Loucy (cell line): ENCODE measurements around the gene HIGD2B.

Experiments
- CTCF ChIP-seq: fragments of 200-600 bp; sonication (generic); conservative IDR thresholded peaks from 2 replicates; pipeline ENCODE4 v1.5.1; 2014; ENCODE audit warnings: mild to moderate bottlenecking, antibody characterized with exemption, low read length
- EZH2phosphoT487 ChIP-seq: fragments of 200-600 bp; IDR thresholded peaks from 2 replicates; pipeline ENCODE4 v1.6.1; 2018; ENCODE audit warnings: antibody characterized with exemption, mild to moderate bottlenecking, moderate library complexity, borderline replicate concordance

- TF ChIP-seq CTCF (no peak), EZH2phosphoT487 (no peak)
Measured at GRCh38 chr15:72735111-72735510, 49.1 kb upstream of the HIGD2B start.
